ENCODE measurements around the gene HLA-E.
A peak's percentile ranks its signal among the peaks of the same experiment; 100 is the strongest.
"Not testable (repeated sequence)": the region's sequence is repeated elsewhere in the genome, so short reads cannot be mapped to it uniquely, and the experiment has no call there.

HLA-E gene

GRCh38 chr6:30507849-30508827, 18.8 kb downstream of the HLA-E start:
- DNase-seq (ENCODE audit: low spot score) = no peak

- no peak for DNase-seq (ENCODE audit: low spot score)
Observed at GRCh38 chr6:30508890-30509736, 19.8 kb downstream of the HLA-E start.

DNA sequence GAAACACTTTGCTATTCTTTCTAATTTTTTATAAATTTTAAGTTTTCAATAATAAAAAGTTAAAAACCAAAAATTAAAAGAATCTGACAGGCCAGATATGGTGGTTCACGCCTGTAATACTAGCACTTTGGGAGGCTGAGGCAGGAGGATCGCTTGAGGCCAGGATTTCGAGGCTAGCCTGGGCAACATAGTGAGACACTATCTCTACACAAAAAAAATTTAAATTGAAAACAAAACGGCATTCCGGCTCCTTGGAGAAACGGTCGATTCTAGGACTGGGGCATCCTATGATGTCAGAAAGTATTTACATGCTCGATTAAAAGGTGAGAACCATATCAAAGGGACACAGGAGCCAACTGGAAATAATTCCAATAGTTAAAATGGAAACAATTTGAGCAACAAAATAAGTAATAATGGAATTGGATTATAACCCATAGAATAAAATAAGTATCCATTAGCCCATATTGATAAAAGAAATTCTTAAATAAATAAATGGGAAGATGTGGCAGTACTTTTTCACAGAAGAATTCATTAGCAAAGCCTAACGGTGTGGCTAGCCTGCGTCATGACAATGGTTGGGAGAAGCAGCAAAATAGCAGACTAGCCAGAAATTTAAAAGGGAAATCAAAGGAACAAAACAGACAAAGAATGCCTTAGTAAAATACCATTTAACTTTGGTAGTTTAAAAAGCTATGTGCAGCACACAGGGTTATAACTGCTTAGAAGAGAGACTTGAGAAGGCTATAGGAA, 21.3 kb downstream of the HLA-E start:
- no peak for DNase-seq (ENCODE audit: low spot score)

- DNase-seq (ENCODE audit: low spot score) = no peak
Observed at GRCh38 chr6:30511169-30511546, 21.8 kb downstream of the HLA-E start.

- no peak for DNase-seq (ENCODE audit: low spot score)
Observed at GRCh38 chr6:30513451-30513850, 24.1 kb downstream of the HLA-E start.

- DNase-seq (ENCODE audit: low spot score) = no peak
Observed at GRCh38 chr6:30515106-30515505, 25.8 kb downstream of the HLA-E start.

DNA sequence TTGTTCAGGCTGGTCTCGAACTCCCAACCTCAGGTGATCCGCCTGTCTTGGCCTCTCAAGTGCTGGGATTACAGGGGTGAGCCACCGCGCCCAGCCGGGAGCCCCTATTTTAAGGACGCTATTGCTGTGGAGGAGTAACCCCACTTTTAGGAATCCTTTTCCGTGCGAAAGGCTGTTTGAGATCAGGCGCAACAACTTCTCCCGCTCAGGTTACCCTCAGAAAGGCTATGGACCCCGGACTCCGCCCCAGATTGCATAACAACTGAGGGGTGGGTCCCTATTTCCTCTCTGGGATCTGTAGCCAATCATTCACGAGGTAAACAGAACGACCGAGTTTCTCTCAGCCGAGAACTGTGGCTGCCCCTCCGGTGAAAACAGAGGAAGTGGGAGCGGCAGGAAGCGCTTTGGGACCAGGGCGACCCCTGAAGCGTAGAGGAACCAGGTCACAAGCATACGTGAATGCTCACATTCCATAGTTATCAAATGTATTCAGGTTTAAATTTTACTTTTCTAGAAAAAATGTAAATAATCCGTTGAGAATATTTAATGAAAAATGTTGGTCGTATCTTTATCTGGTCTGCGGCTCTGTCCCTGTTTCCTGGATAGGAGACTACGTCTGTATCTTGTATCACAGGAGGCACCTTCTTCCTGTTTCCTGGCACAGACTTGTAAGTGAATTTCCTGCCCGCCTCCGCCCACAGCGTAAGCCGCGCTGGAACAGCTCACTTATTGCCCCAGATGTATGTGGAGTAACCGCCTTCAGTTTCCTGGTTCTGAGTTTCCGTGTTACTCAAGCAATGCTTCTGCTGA, 26.8 kb downstream of the HLA-E start:
- DNase-seq (ENCODE audit: low spot score) = peak; percentile 46

GRCh38 chr6:30516754-30517076, 27.4 kb downstream of the HLA-E start:
- not testable (repeated sequence) for DNase-seq (ENCODE audit: low spot score)

- DNase-seq (ENCODE audit: low spot score) = not testable (repeated sequence)
Observed at GRCh38 chr6:30517767-30518504, 28.6 kb downstream of the HLA-E start.

GRCh38 chr6:30518505-30519145, 29.3 kb downstream of the HLA-E start:
- not testable (repeated sequence) for DNase-seq (ENCODE audit: low spot score)

- DNase-seq (ENCODE audit: low spot score) = no peak
Observed at GRCh38 chr6:30520522-30520921, 31.2 kb downstream of the HLA-E start.

GRCh38 chr6:30521082-30521481, 31.8 kb downstream of the HLA-E start:
- not testable (repeated sequence) for DNase-seq (ENCODE audit: low spot score)

GRCh38 chr6:30521952-30522351, 32.6 kb downstream of the HLA-E start:
- DNase-seq (ENCODE audit: low spot score) = not testable (repeated sequence)

DNA sequence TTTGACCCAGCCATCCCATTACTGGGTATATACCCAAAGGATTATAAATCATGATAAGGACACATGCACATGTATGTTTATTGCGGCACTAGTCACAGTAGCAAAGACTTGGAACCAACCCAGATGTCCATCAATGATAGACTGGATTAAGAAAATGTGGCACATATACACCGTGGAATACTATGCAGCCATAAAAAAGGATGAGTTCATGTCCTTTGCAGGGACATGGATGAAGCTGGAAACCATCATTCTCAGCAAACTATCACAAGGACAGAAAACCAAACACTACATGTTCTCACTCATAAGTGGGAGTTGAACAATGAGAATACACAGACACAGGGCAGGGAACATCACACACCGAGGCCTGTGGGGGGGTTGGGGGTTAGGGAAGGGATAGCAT, 37.1 kb downstream of the HLA-E start:
- not testable (repeated sequence) for DNase-seq (ENCODE audit: low spot score)

GRCh38 chr6:30529349-30529875, 40.1 kb downstream of the HLA-E start:
- not testable (repeated sequence) for DNase-seq (ENCODE audit: low spot score)

DNA sequence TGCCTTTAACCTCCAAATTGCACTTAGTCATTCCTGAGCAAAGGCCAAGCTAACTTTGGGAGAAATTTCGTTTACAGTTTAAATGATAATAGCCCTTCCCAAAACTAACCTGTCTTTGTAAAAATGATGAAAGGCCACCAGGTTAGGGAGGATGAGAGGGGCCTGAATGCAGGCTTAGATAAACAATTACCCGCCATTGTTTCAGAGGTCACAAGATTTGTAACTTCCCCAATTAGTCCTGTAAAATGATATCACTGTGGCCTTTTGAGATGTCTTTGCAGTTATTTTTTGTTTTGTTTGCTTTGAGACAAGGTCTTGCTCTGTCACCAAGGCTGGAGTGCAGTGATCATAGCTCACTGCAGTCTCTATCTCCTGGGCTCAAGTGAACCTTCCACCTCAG, 40.7 kb downstream of the HLA-E start:
- no peak for DNase-seq (ENCODE audit: low spot score)

DNA sequence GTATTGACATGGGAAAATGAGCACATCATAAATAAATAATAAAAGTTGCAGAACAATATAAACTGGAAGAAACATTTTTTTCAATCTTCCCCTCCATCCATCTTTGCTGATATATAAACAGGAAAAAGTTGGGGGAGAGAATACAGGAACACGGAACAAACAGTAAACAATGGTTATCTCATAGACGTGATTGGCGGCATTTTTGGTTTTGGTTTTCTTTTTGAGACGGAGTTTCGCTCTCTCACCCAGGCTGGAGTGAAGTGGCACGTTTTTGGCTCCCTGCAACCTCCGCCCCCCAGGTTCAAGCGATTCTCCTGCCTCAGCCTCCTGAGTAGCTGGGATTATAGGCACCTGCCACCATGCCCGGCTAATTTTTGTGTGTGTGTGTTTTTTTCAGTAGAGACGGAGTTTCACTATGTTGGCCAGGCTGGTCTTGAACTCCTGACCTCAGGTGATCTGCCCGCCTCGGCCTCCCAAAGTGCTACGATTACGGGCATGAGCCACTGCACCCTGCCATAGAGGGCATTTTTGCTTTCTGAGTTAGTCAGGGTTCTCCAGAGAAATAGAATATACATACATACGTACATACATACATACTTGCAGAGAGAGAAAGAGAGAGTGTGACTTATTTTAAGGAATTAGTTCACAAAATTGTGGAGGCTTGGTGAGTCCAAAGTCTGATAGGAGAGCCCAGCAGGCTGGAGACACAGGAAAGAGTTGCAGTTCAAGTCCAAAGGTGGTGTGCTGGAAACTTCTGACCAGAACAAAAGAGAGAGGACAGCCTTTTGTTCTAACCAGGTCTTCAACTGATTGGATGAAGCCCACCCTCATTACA, 44.4 kb downstream of the HLA-E start:
- no peak for DNase-seq (ENCODE audit: low spot score)

- no peak for DNase-seq (ENCODE audit: low spot score)
Observed at GRCh38 chr6:30537931-30538330, 48.6 kb downstream of the HLA-E start.
